GM21515 (cell line): ENCODE data around the gene GPR35.

ENCODE experiments used
- ATAC-seq: cut with Tn5 transposase; IDR thresholded peaks from one replicate; pipeline ENCODE4 v1.9.1; 2021; ENCODE audit not compliant: unreplicated experiment

Gene GPR35

GRCh38 chr2:240624950-240625621, at the start of gene GPR35:
Gene GPR35, plus strand, starts transcription at chr2:240625480. Its CDS starts 4,473 bp downstream, at chr2:240629953.
- ATAC-seq: no peak

GRCh38 chr2:240576036-240576435, 49.2 kb upstream of the GPR35 start:
- ATAC-seq: no peak

- no peak for ATAC-seq
Measured at GRCh38 chr2:240576436-240577205, 48.7 kb upstream of the GPR35 start.

- no peak for ATAC-seq
Measured at GRCh38 chr2:240577281-240578109, 47.8 kb upstream of the GPR35 start.

- ATAC-seq: no peak
Measured at GRCh38 chr2:240578110-240578450, 47.2 kb upstream of the GPR35 start.

- no peak for ATAC-seq
Measured at GRCh38 chr2:240578488-240578887, 46.8 kb upstream of the GPR35 start.

- ATAC-seq: no peak
Measured at GRCh38 chr2:240579071-240579762, 46.1 kb upstream of the GPR35 start.

GRCh38 chr2:240579771-240580614, 45.3 kb upstream of the GPR35 start:
- no peak for ATAC-seq

- no peak for ATAC-seq
Measured at GRCh38 chr2:240581811-240582210, 43.5 kb upstream of the GPR35 start.

GRCh38 chr2:240582781-240583180, 42.5 kb upstream of the GPR35 start:
- ATAC-seq: no peak

- no peak for ATAC-seq
Measured at GRCh38 chr2:240583774-240584173, 41.5 kb upstream of the GPR35 start.

GRCh38 chr2:240584486-240585031, 40.7 kb upstream of the GPR35 start:
- peak; percentile 56 for ATAC-seq

GRCh38 chr2:240585101-240585500, 40.2 kb upstream of the GPR35 start:
- ATAC-seq: peak; percentile 17

- no peak for ATAC-seq
Measured at GRCh38 chr2:240585681-240586197, 39.5 kb upstream of the GPR35 start.

- ATAC-seq: peak; percentile 55
Measured at GRCh38 chr2:240586198-240586918, 38.9 kb upstream of the GPR35 start, which contains the start of gene CAPN10. Gene CAPN10, plus strand, starts transcription at chr2:240586734. Its CDS starts 178 bp downstream, at chr2:240586912.

- peak; percentile 1 for ATAC-seq
Measured at GRCh38 chr2:240586919-240587800, 38.1 kb upstream of the GPR35 start.

- no peak for ATAC-seq
Measured at GRCh38 chr2:240588006-240588655, 37.1 kb upstream of the GPR35 start.
